HepG2 (cell line): ENCODE measurements around the gene SP4. TPM values are rescaled to one million over a fixed set of nuclear protein-coding genes. Genes with fewer than 3 reads are reported as not detected.
A peak's percentile ranks its signal among the peaks of the same experiment; 100 is the strongest.

ENCODE experiments used
- ATAC-seq: fragments of 200-7000 bp; cut with Tn5 transposase; 3 replicates; pipeline ENCODE4 v1.9.1; 2020; ENCODE audit warnings: mild to moderate bottlenecking, moderate library complexity
- BruUV-seq: library from RNA; stranded (reverse); fragments of 400-500 nt; replicated peaks from 2 replicates; lab custom pipeline; 2021; lab: Mats Ljungman, UMichigan
- CTCF ChIA-PET: fragments of 300-600 bp; formaldehyde crosslinking; extraction: SDS; loops from one replicate; lab custom pipeline; 2021; ENCODE audit warnings: low total read pairs, inconsistent platforms, low intra/inter-chr PET ratio; lab: Yijun Ruan, JAX
- POLR2A ChIA-PET: fragments of 350-600 bp; sonication (Branson Sonifier 250); formaldehyde crosslinking; loops from one replicate; lab custom pipeline; 2020; ENCODE audit warnings: antibody characterized with exemption, inconsistent platforms; lab: Yijun Ruan, JAX
- DNase-seq: peaks from one replicate; pipeline ENCODE4 v3.0.0-alpha.2; 2015; ENCODE audit warnings: low spot score
- FAIRE-seq: peaks from 3 replicates; lab custom pipeline; 2011; peaks lifted over from hg19 to GRCh38; lab: Jason Lieb, UNC
- H2AFZ ChIP-seq: one replicate; pipeline ENCODE4 v1.6.1; 2011; ENCODE audit warnings: low read length, inconsistent platforms
- H3K27ac ChIP-seq: fragments of 300-600 bp; 3 replicates; pipeline ENCODE4 v1.8.0; 2011; ENCODE audit warnings: mixed run types, mild to moderate bottlenecking, mixed read lengths, low read length, inconsistent platforms; ENCODE audit not compliant: insufficient read depth; ENCODE audit errors: extremely low read length
- H3K27me3 ChIP-seq, 2 experiments: fragments of 200-600 bp in 1 of 2; 2 replicates in 1 of 2; 3 replicates in 1 of 2; pipeline versions ENCODE4 v1.6.0 to v1.8.0; 2011; ENCODE audit warnings: low read length in 2 of 2, mild to moderate bottlenecking in 2 of 2, moderate library complexity in 2 of 2, inconsistent platforms in 1 of 2; ENCODE audit not compliant: insufficient read depth in 2 of 2, control insufficient read depth in 1 of 2
- H3K36me3 ChIP-seq, 2 experiments: fragments of 200-600 bp in 1 of 2; replicated peaks in 1 of 2; 2 replicates in 1 of 2; 3 replicates in 1 of 2; pipeline versions ENCODE4 v1.5.1 to v1.8.0; 2011; ENCODE audit warnings: low read length in 2 of 2, inconsistent platforms in 1 of 2; ENCODE audit not compliant: insufficient read depth in 2 of 2, control insufficient read depth in 1 of 2
- H3K4me1 ChIP-seq: 2 replicates; pipeline ENCODE4 v1.5.1; 2012; ENCODE audit warnings: low read length, inconsistent platforms; ENCODE audit not compliant: insufficient read depth
- H3K4me2 ChIP-seq: 2 replicates; pipeline ENCODE4 v1.6.0; 2011; ENCODE audit warnings: low read depth, low read length, inconsistent platforms
- H3K4me3 ChIP-seq, 3 experiments: fragments of 200-600 bp in 1 of 3; sonication (generic), shearing (Covaris generic) in 1 of 3; replicated peaks in 1 of 3; 2 replicates each; pipeline ENCODE4 v1.5.1; 2011 to 2016; ENCODE audit warnings: low read length in 3 of 3, inconsistent platforms in 2 of 3, low read depth in 2 of 3, mild to moderate bottlenecking in 2 of 3, control low read depth in 1 of 3, mixed read lengths in 1 of 3; ENCODE audit not compliant: insufficient read depth in 1 of 3
- H3K79me2 ChIP-seq: one replicate; pipeline ENCODE4 v1.6.1; 2011; ENCODE audit warnings: low read length, inconsistent platforms; ENCODE audit not compliant: insufficient read depth
- H3K9ac ChIP-seq: 2 replicates; pipeline ENCODE4 v1.6.0; 2011; ENCODE audit warnings: mild to moderate bottlenecking, low read depth, low read length, inconsistent platforms; ENCODE audit not compliant: insufficient read depth
- H3K9me3 ChIP-seq: 2 replicates; pipeline ENCODE4 v1.5.1; 2012; ENCODE audit warnings: mild to moderate bottlenecking, low read length
- H4K20me1 ChIP-seq: 2 replicates; pipeline ENCODE4 v1.6.0; 2011; ENCODE audit warnings: inconsistent platforms, mild to moderate bottlenecking, low read length, moderate library complexity; ENCODE audit not compliant: insufficient read depth
- DZIP1 ChIP-seq: sonication (generic); formaldehyde crosslinking; IDR thresholded peaks from 2 replicates; pipeline ENCODE4 v1.5.0; 2020; ENCODE audit warnings: mild to moderate bottlenecking, missing genetic modification reagents
- HNRNPK ChIP-seq: fragments of 200-400 bp; formaldehyde crosslinking; IDR thresholded peaks from 2 replicates; pipeline ENCODE4 v1.6.1; 2018; ENCODE audit warnings: low read length, low read depth, moderate library complexity, mild to moderate bottlenecking; ENCODE audit not compliant: poor library complexity, severe bottlenecking
- MED1 ChIP-seq: sonication (generic); formaldehyde crosslinking; IDR thresholded peaks from 2 replicates; pipeline ENCODE4 v1.4.0; 2020; ENCODE audit warnings: missing genetic modification reagents
- MIXL1 ChIP-seq: IDR thresholded peaks from 2 replicates; pipeline ENCODE4 v1.6.1; 2016
- PCBP1 ChIP-seq: fragments of 200-400 bp; formaldehyde crosslinking; IDR thresholded peaks from 2 replicates; pipeline ENCODE4 v1.6.1; 2017; ENCODE audit warnings: mild to moderate bottlenecking, low read depth, low read length, borderline replicate concordance
- RFX1 ChIP-seq: fragments of 450-650 bp; IDR thresholded peaks from 2 replicates; pipeline ENCODE4 v1.6.1; 2017
- ZFP36 ChIP-seq: fragments of 150-350 bp; IDR thresholded peaks from 2 replicates; pipeline ENCODE4 v1.6.1; 2018; ENCODE audit warnings: borderline replicate concordance, low read length, low read depth; ENCODE audit not compliant: partially characterized antibody
- ZNF563 ChIP-seq: sonication (generic); formaldehyde crosslinking; IDR thresholded peaks from 2 replicates; pipeline ENCODE4 v1.8.0; 2022; ENCODE audit warnings: mild to moderate bottlenecking, moderate library complexity, missing genetic modification reagents
- ZNF724P ChIP-seq: sonication (generic); formaldehyde crosslinking; IDR thresholded peaks from 2 replicates; pipeline ENCODE4 v1.8.0; 2022; ENCODE audit warnings: missing genetic modification reagents, borderline replicate concordance
- in situ Hi-C: cut with HindIII; loops from 2 replicates; pipeline ENCODE4 v1.10.0; 2017; ENCODE audit warnings: low pct_unique_long_range_greater_than_20kb; ENCODE audit not compliant: extremely low pct_ligation_motif_present
- intact Hi-C: fragments of 100-400 bp; cut with micrococcal nuclease; formaldehyde crosslinking; loops from one replicate; pipeline ENCODE4 v1.10.0; 2022; ENCODE audit not compliant: unreplicated experiment
- polyA plus RNA-seq, 8 experiments: library from polyadenylated mRNA; depleted of rRNA in 3 of 8; stranded (reverse) in 7 of 8; unstranded in 1 of 8; fragments of >200 nt; fragmentation: Illumina TruSeq in 4 of 8; extraction: Trizol in 4 of 8; gene quantifications; 2 replicates each; pipeline versions ENCODE4 v1.2.1 to v1.2.3, GENCODE V29; 2011 to 2016; ENCODE audit warnings: low read depth in 4 of 8, missing spikeins in 1 of 8, mixed read lengths in 1 of 8; ENCODE audit not compliant: insufficient read depth in 1 of 8
- total RNA-seq, 5 experiments: library from RNA; depleted of rRNA; stranded (reverse); fragments of >200 nt; fragmentation: Illumina TruSeq; extraction: Trizol; gene quantifications; 2 replicates each; pipeline ENCODE4 v1.2.3, GENCODE V29; 2016; ENCODE audit warnings: low read depth in 1 of 5

Gene SP4
- total and polyA plus RNA-seq, 2 of the 13 experiments (the other 11 are each of a cell fraction or from before 2014, with no cell fraction given) = 2.7 to 4.8 TPM

GRCh38 chr7:21454182-21454581 lies 26.3 kb downstream of the SP4 start:
- in situ Hi-C loops = no loop called here
- intact Hi-C loops = no loop called here
- ChIA-PET POLR2A (no interaction called here), CTCF (no interaction called here)
- Histone ChIP-seq H3K36me3 (0 out of 5 replicates have a peak, but pooled peaks cover 0 to 1% of the 10 kb centered on the region in 2 experiments), H3K4me1 (no peaks in the 10 kb centered on the region), H3K4me3 (no peak overlapping the region), H3K4me2 (no peak overlapping the region), H3K27ac (no peak overlapping the region), H3K9me3 (peaks cover 45% of the 10 kb centered on the region), H3K27me3 (no peaks in the 10 kb centered on the region), H4K20me1 (no peaks in the 10 kb centered on the region), H3K79me2 (no peaks in the 10 kb centered on the region), H3K9ac (no peak overlapping the region), H2AFZ (no peak overlapping the region)
- FAIRE-seq (no peak), DNase-seq (no peak), ATAC-seq (no peak)
- TF ChIP-seq PCBP1 (no peak), DZIP1 (no peak), ZNF724P (0 out of 2 replicates have a peak, but pooled peaks have one; percentile 54), MIXL1 (CRISPR knock-in tag) (no peak), ZFP36 (peak; percentile 72), MED1 (CRISPR knock-in tag) (no peak), RFX1 (no peak), HNRNPK (no peak), ZNF563 (CRISPR knock-in tag) (no peak)
- no TSS peak for BruUV-seq
